ENCODE data around the gene TBC1D2B.

TBC1D2B gene

GRCh38 chr15:78071383-78071782, 6.1 kb downstream of the TBC1D2B start:
- DNase-seq, result no peak

DNA sequence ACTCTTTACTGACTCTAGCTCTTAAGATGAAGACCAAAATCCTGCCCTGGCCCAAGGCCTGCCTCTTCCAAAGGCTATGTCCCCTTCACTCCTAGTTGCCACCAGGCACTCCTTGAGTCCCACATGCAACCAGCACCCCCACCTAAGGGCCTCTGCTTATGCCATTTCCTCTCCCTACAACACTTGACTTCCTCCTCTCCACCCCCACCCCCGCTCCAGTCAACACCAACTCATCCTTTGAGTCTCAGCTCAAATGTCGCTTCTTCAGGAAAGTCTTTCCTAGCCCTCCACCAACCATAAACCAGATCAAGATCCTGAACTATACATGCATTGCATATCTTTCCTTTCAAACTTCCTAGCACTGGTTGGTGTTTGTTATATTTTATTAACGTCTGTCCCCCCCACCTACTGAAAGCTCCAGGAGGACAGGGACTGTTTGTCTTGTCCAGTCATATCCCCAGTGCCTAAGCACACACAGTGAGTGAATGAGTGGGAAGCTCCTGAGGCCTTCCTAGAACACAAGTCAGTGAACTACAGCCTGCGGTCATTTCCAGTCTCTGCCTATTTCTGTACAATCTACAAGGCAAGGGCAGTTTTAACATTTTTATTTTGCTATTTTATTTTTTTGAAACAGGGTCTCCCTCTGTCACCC, 7.3 kb downstream of the TBC1D2B start:
- no peak for DNase-seq

DNA sequence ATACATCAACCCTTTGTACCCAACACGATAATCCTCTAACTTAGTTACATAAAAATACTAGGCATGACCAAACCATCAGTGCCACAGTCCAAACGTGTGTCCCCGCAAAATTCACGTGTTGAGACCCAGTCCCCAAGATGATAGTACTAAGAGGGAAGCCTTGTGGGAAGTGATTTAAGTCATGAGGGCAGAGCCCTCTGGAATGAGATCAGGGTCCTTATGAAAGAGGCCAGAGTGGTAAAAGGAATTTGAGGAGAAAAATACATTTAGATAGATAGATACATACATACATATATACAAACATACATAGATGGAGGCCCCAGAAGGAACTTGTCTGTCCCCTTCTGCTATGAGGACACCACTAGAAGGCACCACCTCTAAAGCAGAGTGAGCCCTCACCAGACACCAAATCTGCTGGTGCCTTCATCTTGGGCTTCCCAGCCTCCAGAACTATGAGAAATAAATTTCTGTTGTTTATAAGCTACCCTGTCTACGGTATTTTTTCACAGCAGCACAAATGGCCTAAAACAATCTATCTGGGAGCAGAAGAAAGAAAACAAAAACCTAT, 8.0 kb downstream of the TBC1D2B start:
- DNase-seq, result no peak

- DNase-seq, result no peak
Measured at GRCh38 chr15:78069052-78069414, 8.5 kb downstream of the TBC1D2B start.

GRCh38 chr15:78067328-78068228, 9.9 kb downstream of the TBC1D2B start:
- DNase-seq, result no peak

GRCh38 chr15:78065973-78066946, 11.3 kb downstream of the TBC1D2B start:
- DNase-seq, result no peak

DNA sequence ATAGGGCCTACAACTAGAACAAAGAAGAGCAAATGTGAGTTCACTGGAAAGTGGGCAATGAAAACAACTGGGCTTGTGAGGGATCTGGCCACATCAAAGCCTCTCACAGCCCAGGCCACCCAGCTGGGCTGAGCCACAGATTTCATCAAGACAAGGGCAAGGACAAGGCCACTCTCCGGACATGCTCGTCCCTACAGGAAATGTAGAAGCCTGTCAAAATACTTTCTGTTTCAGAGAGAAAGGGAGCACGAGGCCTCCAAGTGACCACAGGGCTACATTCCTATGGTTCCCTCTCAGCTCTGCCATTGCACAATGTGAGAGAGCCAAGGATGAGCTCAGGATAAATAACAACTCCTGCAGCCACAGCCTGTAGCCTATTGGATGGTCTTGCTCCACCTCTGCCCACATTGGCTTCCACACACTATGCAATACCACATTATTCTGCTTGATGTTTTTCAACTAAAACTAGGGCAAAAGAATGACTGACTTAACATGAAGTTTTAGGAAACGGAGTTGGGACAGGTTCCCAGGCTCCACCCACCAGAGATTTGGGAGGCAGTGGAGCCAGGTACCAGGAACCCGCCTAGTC, 12.1 kb downstream of the TBC1D2B start:
- no peak for DNase-seq

- DNase-seq, result no peak
Measured at GRCh38 chr15:78064544-78064943, 13.0 kb downstream of the TBC1D2B start.

GRCh38 chr15:78063970-78064385, 13.5 kb downstream of the TBC1D2B start:
- DNase-seq, result no peak

DNA sequence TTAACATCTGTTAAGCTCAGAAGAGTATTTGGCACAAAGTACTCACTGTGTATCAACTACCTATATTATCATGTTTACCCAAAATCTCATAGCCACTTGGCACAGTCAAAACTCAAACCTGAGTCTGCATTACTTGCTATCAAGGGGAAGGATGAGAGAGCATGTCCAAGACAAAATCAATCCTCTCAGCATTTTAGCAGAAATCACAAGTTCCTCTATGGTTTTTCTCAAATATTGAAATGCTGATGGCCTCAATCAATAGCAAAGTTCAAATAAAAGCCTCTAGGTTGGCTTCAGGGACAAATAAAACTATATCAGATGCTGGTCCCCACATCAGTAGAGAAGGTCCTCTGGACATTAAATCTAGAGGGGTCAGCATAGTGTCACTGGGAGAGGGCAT, 14.3 kb downstream of the TBC1D2B start:
- no peak for DNase-seq

GRCh38 chr15:78061963-78062427, 15.5 kb downstream of the TBC1D2B start:
- no peak for DNase-seq

DNA sequence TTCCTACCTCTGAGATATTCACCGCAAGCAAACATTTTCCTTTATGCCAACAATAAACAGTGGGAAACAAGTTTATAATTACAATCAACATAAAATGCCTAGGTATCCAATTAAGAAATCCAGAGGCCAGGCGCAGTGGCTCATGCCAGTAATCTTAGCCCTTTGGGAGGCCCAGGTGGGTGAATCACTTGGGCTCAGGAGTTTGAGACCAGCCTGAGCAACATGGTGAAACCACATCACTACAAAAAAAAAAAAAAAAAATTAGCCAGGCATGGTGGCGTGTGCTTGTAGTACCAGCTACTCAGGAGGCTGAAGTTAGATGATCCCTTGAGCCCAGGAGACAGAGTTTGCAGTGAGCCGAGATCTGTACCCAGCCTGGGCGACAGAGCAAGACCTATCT, 17.3 kb downstream of the TBC1D2B start:
- no peak for DNase-seq

GRCh38 chr15:78059110-78059839, 18.2 kb downstream of the TBC1D2B start:
- DNase-seq, result no peak

DNA sequence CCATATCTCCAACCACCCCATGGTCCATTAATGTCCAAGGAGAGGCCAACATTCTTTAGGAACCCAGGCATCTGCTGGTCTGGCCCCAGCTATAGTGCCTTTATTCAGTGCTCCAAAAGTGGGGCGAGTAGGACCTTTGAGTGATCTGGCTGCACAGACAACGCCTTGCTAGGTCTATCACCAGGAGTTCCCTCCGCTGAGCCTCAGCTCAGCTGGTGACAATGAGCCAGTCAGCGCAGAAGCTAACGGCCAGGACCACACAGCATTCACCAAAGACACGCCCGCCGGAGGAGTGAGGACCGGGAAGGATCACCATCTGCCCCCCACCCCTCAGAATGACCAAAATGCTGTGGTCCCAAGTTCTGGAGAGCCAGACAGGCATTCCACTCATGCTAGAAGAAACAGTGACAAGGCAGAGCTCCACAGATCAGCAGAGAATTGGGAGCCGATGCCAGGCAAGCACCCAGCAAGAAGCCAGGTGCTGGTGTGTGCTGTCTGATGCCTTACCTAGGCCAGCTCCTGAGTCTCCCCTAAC, 19.0 kb downstream of the TBC1D2B start:
- DNase-seq, result no peak

- DNase-seq, result no peak
Measured at GRCh38 chr15:78057803-78058202, 19.7 kb downstream of the TBC1D2B start.

DNA sequence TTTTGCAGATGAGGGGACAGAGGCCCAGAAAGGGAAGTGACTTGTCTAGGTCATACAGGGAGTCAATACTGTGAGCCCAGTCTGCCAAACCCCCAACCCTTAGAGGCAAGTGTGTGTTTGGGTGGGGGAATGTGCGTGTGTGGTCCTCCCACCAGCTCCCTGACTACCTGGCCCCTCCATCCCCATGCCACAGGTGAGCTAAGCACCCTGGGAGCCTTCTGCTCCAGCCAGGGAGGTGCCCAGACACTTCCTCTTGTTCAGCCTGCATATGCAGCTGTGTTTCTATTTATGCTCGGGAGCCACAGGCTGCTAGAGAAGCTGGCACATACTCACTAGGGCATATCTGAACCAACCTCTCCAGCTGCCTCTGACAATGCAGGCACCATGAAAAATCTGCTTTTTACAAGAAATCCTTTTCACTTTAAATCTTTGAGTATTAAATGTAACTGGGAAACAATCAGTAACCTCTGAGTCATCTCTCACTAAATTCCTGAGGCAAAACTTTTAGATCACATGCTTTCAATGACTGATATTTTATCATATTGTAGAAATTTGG, 20.7 kb downstream of the TBC1D2B start:
- DNase-seq, result no peak

DNA sequence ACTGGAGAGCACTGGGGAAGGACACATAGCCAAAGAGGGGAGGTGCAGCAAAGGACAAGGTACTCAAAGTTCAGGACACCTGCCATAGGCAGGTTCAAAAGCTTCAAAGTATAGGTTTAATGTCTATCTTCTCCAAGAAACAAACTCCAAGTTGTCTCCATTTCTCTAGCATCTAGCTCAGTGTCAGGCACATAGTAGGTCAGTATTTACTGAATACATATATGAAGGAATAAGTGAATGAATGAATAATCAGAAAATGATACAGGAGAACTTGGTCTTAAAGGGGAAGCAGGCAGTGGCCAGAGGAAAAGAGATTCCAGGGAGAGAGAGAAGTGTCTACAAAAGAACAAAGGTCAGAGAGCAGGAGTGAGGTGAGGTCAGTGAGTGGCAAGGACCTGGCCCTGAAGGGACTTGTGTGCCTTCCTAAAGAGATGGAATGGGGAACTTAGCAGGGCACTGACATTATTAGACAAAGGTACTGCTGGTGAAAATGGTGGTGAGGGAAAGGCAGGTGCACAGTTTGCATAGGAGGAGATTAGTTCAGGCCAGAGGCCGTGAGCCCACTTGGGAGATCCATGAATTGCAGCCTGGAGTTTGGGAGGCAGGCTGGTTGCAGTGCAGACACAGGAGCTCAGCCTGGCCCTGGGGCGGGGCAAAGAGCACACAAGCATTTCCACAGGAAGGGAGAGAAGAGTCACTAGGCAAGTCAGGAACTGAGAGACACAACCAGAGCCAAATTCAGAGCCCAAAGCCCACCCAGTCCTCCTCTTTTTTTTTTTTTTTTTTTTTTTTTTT, 21.4 kb downstream of the TBC1D2B start:
- no peak for DNase-seq

DNA sequence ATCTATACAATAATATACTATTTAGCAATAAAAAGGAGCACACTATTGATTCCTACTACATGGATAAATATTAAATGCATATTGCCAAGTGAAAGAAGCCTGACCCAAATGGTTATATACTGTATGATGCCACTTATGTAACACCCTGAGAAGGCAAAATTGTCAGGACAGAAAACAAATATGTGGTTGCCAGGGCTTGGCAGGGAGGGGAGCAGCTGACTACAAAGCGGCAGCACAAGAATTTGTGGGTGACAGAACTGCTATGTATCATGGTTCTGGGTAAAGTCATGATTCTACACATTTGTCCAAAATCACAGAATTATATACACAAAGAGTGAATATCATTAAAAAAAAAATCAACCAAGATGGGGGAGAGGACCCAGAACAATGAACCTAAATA, 22.5 kb downstream of the TBC1D2B start:
- DNase-seq, result no peak

DNA sequence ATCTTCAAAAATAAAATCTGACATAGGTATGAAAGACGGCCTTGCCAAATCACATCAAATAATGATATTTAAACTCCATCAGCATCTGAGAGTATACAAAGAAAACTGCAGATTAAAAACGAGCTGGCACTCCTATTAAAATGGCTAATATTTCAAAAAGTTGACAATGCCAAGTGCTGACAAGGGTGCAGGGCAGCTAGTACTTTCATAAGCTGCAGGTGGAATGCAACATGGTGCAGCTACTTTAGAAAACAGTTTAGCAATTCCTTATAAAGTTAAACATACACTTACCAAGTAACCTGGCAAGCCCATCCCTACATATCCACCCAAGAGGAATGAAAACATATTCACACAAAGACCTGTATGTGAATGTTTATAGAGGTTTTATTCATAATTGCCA, 23.0 kb downstream of the TBC1D2B start:
- no peak for DNase-seq

- DNase-seq, result no peak
Measured at GRCh38 chr15:78052545-78052944, 25.0 kb downstream of the TBC1D2B start.

Measured in NCI-H1436 treated with DMSO at 0.1 percent for 48 hours (cell line).